GM23248 (cell line): ENCODE results near the gene MC3R.

Experiments used
- EZH2 ChIP-seq: fragments of 200-600 bp; sonication (generic); IDR thresholded peaks from 2 replicates; pipeline ENCODE4 v1.6.1; 2018; ENCODE audit warnings: antibody characterized with exemption, mild to moderate bottlenecking; ENCODE audit not compliant: insufficient read depth, poor library complexity, severe bottlenecking
- EZH2phosphoT487 ChIP-seq: fragments of 200-600 bp; sonication (generic); IDR thresholded peaks from 2 replicates; pipeline ENCODE4 v1.6.1; 2018; ENCODE audit warnings: antibody characterized with exemption, moderate library complexity, mild to moderate bottlenecking, low read depth; ENCODE audit not compliant: insufficient read depth

- TF ChIP-seq EZH2phosphoT487 (no peak), EZH2 (no peak)
These were observed 45.9 kb upstream of the MC3R start for GRCh38 chr20:56202493-56203077.
